GM13977 (cell line): Measurements from ENCODE around the gene PUSL1.

Experiments
- DNase-seq: peaks from one replicate; pipeline ENCODE4 v3.0.0; 2012; ENCODE audit warnings: low spot score
- in situ Hi-C: fragments of 300-500 bp; cut with MboI; formaldehyde crosslinking; loops from one replicate; pipeline ENCODE4 v1.12.0; 2022; ENCODE audit warnings: low sequenced_read_pairs, low pct_unique_long_range_greater_than_20kb, mixed read lengths, inconsistent platforms; ENCODE audit not compliant: unreplicated experiment
- TF ChIP-seq, protein P1 (sequence below): IDR thresholded peaks from 2 replicates; pipeline ENCODE4 v1.5.1; 2012; ENCODE audit warnings: mild to moderate bottlenecking, control low read depth; ENCODE audit not compliant: insufficient read depth; ENCODE audit errors: extremely low read depth, missing control alignments

The PUSL1 gene

GRCh38 chr1:1329304-1330210, 21.2 kb downstream of the PUSL1 start:
- no peak for DNase-seq
- in situ Hi-C loops, result no loop called here
- TF ChIP-seq, protein P1, sequence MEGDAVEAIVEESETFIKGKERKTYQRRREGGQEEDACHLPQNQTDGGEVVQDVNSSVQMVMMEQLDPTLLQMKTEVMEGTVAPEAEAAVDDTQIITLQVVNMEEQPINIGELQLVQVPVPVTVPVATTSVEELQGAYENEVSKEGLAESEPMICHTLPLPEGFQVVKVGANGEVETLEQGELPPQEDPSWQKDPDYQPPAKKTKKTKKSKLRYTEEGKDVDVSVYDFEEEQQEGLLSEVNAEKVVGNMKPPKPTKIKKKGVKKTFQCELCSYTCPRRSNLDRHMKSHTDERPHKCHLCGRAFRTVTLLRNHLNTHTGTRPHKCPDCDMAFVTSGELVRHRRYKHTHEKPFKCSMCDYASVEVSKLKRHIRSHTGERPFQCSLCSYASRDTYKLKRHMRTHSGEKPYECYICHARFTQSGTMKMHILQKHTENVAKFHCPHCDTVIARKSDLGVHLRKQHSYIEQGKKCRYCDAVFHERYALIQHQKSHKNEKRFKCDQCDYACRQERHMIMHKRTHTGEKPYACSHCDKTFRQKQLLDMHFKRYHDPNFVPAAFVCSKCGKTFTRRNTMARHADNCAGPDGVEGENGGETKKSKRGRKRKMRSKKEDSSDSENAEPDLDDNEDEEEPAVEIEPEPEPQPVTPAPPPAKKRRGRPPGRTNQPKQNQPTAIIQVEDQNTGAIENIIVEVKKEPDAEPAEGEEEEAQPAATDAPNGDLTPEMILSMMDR, result no peak

DNA sequence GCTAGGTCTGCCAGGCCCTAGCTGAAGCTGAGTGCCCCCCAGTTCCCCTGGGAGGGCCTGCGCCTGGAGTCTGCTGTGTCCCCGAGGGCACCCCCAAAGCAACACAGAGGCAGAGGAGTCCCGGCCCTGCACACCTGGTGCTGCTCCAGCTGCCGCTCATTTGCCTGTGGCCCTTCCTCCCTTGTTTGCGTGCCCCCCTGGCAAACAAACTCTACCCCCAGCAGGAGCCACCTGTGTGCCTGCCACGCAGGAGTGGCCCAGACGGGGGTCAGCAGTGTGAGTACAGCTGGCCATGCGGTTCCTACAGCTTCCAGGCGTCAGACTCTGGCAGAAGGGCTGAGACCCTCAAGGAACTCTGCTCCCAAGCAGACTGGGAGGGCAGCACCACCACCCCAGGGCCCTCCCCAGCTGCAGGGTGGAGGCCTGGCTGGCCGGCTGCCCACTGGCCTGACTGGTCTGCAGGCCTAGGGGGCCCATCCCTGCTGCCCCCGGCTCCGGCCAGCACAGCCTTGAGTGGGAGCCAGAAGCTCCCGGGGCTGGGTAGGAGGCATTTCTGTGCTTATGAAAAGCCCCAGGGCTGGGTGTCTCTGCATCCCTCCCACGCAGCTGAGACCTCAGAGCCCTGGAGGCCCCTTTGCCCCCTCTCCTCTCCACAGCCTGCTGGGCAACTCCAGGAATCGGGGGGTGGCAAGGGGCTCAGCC, 22.1 kb downstream of the PUSL1 start:
- in situ Hi-C loops, result no loop called here
- TF ChIP-seq, protein P1, result no peak
- no peak for DNase-seq

- TF ChIP-seq, protein P1, result no peak
- no peak for DNase-seq
- in situ Hi-C loops, result no loop called here
Measured at GRCh38 chr1:1331068-1331965, 22.9 kb downstream of the PUSL1 start, which contains the start of gene TAS1R3. TSS of gene TAS1R3 (plus strand) at chr1:1331280. CDS start at chr1:1331346, 66 bp downstream.

GRCh38 chr1:1332031-1332755, 23.8 kb downstream of the PUSL1 start:
- in situ Hi-C loops, result no loop called here
- TF ChIP-seq, protein P1, result no peak
- no peak for DNase-seq

- TF ChIP-seq, protein P1, result no peak
- in situ Hi-C loops, result no loop called here
- no peak for DNase-seq
Measured at GRCh38 chr1:1332774-1333480, 24.5 kb downstream of the PUSL1 start.
